ENCODE data around the gene TUT4.

Gene TUT4, protein sequence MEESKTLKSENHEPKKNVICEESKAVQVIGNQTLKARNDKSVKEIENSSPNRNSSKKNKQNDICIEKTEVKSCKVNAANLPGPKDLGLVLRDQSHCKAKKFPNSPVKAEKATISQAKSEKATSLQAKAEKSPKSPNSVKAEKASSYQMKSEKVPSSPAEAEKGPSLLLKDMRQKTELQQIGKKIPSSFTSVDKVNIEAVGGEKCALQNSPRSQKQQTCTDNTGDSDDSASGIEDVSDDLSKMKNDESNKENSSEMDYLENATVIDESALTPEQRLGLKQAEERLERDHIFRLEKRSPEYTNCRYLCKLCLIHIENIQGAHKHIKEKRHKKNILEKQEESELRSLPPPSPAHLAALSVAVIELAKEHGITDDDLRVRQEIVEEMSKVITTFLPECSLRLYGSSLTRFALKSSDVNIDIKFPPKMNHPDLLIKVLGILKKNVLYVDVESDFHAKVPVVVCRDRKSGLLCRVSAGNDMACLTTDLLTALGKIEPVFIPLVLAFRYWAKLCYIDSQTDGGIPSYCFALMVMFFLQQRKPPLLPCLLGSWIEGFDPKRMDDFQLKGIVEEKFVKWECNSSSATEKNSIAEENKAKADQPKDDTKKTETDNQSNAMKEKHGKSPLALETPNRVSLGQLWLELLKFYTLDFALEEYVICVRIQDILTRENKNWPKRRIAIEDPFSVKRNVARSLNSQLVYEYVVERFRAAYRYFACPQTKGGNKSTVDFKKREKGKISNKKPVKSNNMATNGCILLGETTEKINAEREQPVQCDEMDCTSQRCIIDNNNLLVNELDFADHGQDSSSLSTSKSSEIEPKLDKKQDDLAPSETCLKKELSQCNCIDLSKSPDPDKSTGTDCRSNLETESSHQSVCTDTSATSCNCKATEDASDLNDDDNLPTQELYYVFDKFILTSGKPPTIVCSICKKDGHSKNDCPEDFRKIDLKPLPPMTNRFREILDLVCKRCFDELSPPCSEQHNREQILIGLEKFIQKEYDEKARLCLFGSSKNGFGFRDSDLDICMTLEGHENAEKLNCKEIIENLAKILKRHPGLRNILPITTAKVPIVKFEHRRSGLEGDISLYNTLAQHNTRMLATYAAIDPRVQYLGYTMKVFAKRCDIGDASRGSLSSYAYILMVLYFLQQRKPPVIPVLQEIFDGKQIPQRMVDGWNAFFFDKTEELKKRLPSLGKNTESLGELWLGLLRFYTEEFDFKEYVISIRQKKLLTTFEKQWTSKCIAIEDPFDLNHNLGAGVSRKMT (N-terminal part only)

GRCh38 chr1:52552505-52553361 is at the start of gene TUT4:
TUT4 (minus strand) TSS chr1:52553092; CDS start chr1:52526280, 26,812 bp downstream.
- Histone ChIP-seq H2AFZ (ENCODE audit: low read depth, low read length) (peak within 1 kb of the TSS; percentile 34), H3K9me3 (ENCODE audit: low read length) (no peaks in the 10 kb centered on the region), H3K36me3 (ENCODE audit: insufficient read depth, low read length) (no peaks in the 10 kb centered on the region), H3K4me3 (ENCODE audit: low read length) (peak within 1 kb of the TSS; percentile 83), H3K27me3 (ENCODE audit: insufficient read depth, low read length) (no peaks in the 10 kb centered on the region), H3K4me1 (ENCODE audit: insufficient read depth, low read length) (peaks cover 24% of the 10 kb centered on the region)

DNA sequence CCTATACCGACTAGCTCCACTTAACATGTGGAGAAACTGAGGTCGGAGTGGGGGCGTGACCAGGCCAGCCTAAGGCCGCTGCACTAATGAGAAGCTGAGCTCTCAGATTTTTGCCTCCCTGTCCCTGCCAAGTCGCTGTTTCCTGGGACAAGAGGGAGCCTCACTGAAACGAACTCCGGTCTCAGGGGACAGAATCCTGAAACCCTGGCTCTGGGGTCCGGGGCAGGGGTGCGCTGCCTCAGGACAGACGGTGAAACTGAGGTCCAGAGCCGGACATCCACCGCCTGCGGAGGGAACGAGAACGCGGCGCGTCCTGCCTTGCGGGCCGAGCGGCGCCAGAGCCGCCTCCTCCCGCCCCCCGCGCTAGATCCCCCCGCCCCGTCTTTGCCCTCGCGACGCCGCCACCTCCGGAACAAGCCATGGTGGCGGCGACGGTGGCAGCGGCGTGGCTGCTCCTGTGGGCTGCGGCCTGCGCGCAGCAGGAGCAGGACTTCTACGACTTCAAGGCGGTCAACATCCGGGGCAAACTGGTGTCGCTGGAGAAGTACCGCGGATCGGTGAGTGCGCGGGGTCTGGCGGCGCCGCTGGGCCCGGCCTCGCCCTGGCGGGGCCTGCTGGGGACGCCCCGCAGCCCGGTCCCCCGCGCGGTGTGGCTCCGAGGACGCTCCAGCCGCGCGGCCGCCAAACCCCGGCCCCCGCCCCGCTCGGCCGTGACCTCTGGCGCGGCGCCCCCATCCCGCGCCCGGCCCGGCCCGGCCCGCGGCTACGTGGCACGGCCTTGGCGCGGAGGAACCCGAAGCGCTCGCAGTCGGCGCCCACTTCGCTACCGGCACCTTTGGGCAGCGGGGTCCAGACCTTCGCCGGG is 49.3 kb upstream of the TUT4 start, which contains the start of gene GPX7:
GPX7 (plus strand) TSS at position 381 of the 865 bp plus-strand sequence; CDS start at position 420, 39 bp downstream.
- H3K36me3 ChIP-seq (ENCODE audit: insufficient read depth, low read length) = no peaks in the 10 kb centered on the region
- H3K4me3 ChIP-seq (ENCODE audit: low read length) = no peak within 1 kb of the TSS
- H2AFZ ChIP-seq (ENCODE audit: low read depth, low read length) = no peak within 1 kb of the TSS
- H3K9me3 ChIP-seq (ENCODE audit: low read length) = no peaks in the 10 kb centered on the region
- no peaks in the 10 kb centered on the region for H3K4me1 ChIP-seq (ENCODE audit: insufficient read depth, low read length)
- H3K27me3 ChIP-seq (ENCODE audit: insufficient read depth, low read length) = no peaks in the 10 kb centered on the region

GRCh38 chr1:52601519-52601918 is 48.6 kb upstream of the TUT4 start:
- H3K4me1 ChIP-seq (ENCODE audit: insufficient read depth, low read length) = no peaks in the 10 kb centered on the region
- no peaks in the 10 kb centered on the region for H3K27me3 ChIP-seq (ENCODE audit: insufficient read depth, low read length)
- no peak overlapping the region for H3K4me3 ChIP-seq (ENCODE audit: low read length)
- no peaks in the 10 kb centered on the region for H3K9me3 ChIP-seq (ENCODE audit: low read length)
- H2AFZ ChIP-seq (ENCODE audit: low read depth, low read length) = no peak overlapping the region
- no peaks in the 10 kb centered on the region for H3K36me3 ChIP-seq (ENCODE audit: insufficient read depth, low read length)

- Histone ChIP-seq H3K9me3 (ENCODE audit: low read length) (no peaks in the 10 kb centered on the region), H3K27me3 (ENCODE audit: insufficient read depth, low read length) (no peaks in the 10 kb centered on the region), H3K4me3 (ENCODE audit: low read length) (no peak overlapping the region)
Observed at GRCh38 chr1:52600533-52601179, 47.8 kb upstream of the TUT4 start.

DNA sequence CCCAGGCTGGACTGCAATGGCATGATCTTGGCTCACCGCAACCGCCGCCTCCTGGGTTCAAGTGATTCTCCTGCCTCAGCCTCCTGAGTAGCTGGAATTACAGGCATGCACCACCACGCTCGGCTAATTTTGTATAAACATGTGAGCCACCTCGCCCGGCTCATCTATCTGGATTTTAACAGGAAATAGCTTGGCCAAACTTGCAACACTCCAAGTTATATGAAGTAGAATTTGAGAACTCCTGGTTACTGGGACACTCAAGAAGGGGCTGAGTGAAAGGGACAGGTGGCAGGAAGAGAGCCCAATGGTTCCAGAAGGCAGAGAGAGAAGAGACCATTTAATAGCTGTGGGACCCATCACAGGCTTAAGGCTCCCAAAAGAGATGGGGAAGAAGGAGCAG is 46.3 kb upstream of the TUT4 start:
- H3K27me3 ChIP-seq (ENCODE audit: insufficient read depth, low read length) = no peaks in the 10 kb centered on the region
- no peak overlapping the region for H2AFZ ChIP-seq (ENCODE audit: low read depth, low read length)
- H3K4me3 ChIP-seq (ENCODE audit: low read length) = no peak overlapping the region
- H3K9me3 ChIP-seq (ENCODE audit: low read length) = no peaks in the 10 kb centered on the region
- H3K4me1 ChIP-seq (ENCODE audit: insufficient read depth, low read length) = no peaks in the 10 kb centered on the region
- no peaks in the 10 kb centered on the region for H3K36me3 ChIP-seq (ENCODE audit: insufficient read depth, low read length)

More at GRCh38 chr1:52600533-52601179, 47.8 kb upstream of the TUT4 start:
- Histone ChIP-seq H3K36me3 (ENCODE audit: insufficient read depth, low read length) (no peaks in the 10 kb centered on the region), H3K4me1 (ENCODE audit: insufficient read depth, low read length) (no peaks in the 10 kb centered on the region), H2AFZ (ENCODE audit: low read depth, low read length) (no peak overlapping the region)

GRCh38 chr1:52598729-52599128 is 45.8 kb upstream of the TUT4 start:
- Histone ChIP-seq H3K27me3 (ENCODE audit: insufficient read depth, low read length) (no peaks in the 10 kb centered on the region), H3K36me3 (ENCODE audit: insufficient read depth, low read length) (no peaks in the 10 kb centered on the region), H3K4me3 (ENCODE audit: low read length) (no peak overlapping the region), H2AFZ (ENCODE audit: low read depth, low read length) (no peak overlapping the region), H3K9me3 (ENCODE audit: low read length) (no peaks in the 10 kb centered on the region), H3K4me1 (ENCODE audit: insufficient read depth, low read length) (no peaks in the 10 kb centered on the region)

GRCh38 chr1:52597912-52598311 is 45.0 kb upstream of the TUT4 start:
- H3K36me3 ChIP-seq (ENCODE audit: insufficient read depth, low read length) = no peaks in the 10 kb centered on the region
- H3K4me1 ChIP-seq (ENCODE audit: insufficient read depth, low read length) = no peaks in the 10 kb centered on the region
- no peaks in the 10 kb centered on the region for H3K27me3 ChIP-seq (ENCODE audit: insufficient read depth, low read length)
- H2AFZ ChIP-seq (ENCODE audit: low read depth, low read length) = no peak overlapping the region
- H3K9me3 ChIP-seq (ENCODE audit: low read length) = no peaks in the 10 kb centered on the region
- no peak overlapping the region for H3K4me3 ChIP-seq (ENCODE audit: low read length)

DNA sequence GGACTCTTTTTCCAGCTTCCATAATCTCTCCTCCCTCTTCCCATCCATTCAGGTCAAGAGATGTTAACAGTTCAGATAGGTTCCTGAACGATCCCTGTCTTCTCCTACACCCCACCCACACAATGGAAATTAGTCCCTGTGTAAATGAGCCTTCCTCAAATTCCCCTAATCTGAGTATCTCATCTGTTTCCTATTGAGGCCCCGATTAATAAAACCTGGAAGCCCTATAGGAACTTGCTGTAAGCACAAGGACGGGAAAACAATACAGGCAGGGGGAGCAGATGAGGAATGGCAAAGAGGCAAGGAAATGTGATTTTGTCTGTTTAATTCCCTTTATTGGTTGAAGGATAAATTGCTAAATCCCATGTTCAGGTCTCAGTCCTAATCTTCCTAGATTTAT is 42.2 kb upstream of the TUT4 start:
- H2AFZ ChIP-seq (ENCODE audit: low read depth, low read length) = no peak overlapping the region
- H3K36me3 ChIP-seq (ENCODE audit: insufficient read depth, low read length) = no peaks in the 10 kb centered on the region
- H3K27me3 ChIP-seq (ENCODE audit: insufficient read depth, low read length) = no peaks in the 10 kb centered on the region
- H3K4me1 ChIP-seq (ENCODE audit: insufficient read depth, low read length) = peaks cover 13% of the 10 kb centered on the region
- no peaks in the 10 kb centered on the region for H3K9me3 ChIP-seq (ENCODE audit: low read length)
- no peak overlapping the region for H3K4me3 ChIP-seq (ENCODE audit: low read length)

DNA sequence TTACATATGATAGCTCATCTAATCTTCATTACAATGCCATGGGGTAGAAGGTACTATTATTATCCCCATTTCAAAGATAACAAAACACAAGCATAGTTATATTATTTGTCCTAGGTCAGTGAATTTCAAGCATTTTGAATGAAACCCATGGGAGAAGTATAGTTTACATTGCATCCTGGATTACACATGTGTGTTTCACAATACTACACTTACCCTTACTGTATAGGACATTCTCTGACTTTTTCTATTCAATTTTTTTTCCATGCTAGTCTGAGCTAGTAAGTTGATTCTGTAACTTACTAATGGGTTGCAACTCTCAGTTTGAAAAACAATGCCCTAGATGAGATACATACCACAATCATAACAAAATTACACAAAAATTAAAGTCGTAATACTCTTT is 40.6 kb upstream of the TUT4 start:
- no peak overlapping the region for H2AFZ ChIP-seq (ENCODE audit: low read depth, low read length)

GRCh38 chr1:52592637-52593323 is 39.9 kb upstream of the TUT4 start:
- no peaks in the 10 kb centered on the region for H3K9me3 ChIP-seq (ENCODE audit: low read length)
- H3K4me1 ChIP-seq (ENCODE audit: insufficient read depth, low read length) = peaks cover 30% of the 10 kb centered on the region
- H3K27me3 ChIP-seq (ENCODE audit: insufficient read depth, low read length) = no peaks in the 10 kb centered on the region

More for the DNA sequence above, 40.6 kb upstream of the TUT4 start:
- Histone ChIP-seq H3K27me3 (ENCODE audit: insufficient read depth, low read length) (no peaks in the 10 kb centered on the region), H3K4me3 (ENCODE audit: low read length) (no peak overlapping the region), H3K4me1 (ENCODE audit: insufficient read depth, low read length) (peaks cover 29% of the 10 kb centered on the region), H3K9me3 (ENCODE audit: low read length) (no peaks in the 10 kb centered on the region), H3K36me3 (ENCODE audit: insufficient read depth, low read length) (no peaks in the 10 kb centered on the region)

DNA sequence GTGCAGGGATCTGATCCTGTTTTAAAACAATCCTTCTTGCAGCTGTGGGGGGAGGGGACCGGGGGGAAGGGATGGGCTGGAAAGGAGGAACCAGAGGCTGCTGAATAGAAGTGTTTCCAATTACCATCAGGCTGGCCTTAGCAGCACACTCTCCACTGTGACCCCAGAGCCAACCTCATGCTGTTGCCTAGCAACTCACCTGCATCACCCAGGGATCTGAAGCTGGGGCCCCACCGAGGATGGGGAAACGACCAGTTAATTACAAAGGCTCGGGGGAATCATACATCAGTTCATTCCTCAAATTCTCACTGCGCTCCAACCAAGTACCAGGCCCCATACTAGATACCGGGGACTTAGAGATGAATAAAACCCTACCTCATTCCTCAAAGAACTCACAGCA is 37.4 kb upstream of the TUT4 start:
- Histone ChIP-seq H3K4me1 (ENCODE audit: insufficient read depth, low read length) (peaks cover 30% of the 10 kb centered on the region), H3K9me3 (ENCODE audit: low read length) (no peaks in the 10 kb centered on the region), H3K27me3 (ENCODE audit: insufficient read depth, low read length) (no peaks in the 10 kb centered on the region), H3K36me3 (ENCODE audit: insufficient read depth, low read length) (no peaks in the 10 kb centered on the region), H2AFZ (ENCODE audit: low read depth, low read length) (peak overlapping the region; percentile 4), H3K4me3 (ENCODE audit: low read length) (no peak overlapping the region)

More at GRCh38 chr1:52592637-52593323, 39.9 kb upstream of the TUT4 start:
- no peak overlapping the region for H3K4me3 ChIP-seq (ENCODE audit: low read length)
- H2AFZ ChIP-seq (ENCODE audit: low read depth, low read length) = no peak overlapping the region
- H3K36me3 ChIP-seq (ENCODE audit: insufficient read depth, low read length) = no peaks in the 10 kb centered on the region

Measured in neuron (in vitro differentiated cells).